Choroid plexus epithelial cell (primary cell): Measurements from ENCODE around the gene FBXL13.
"Not testable (repeated sequence)": the region's sequence is repeated elsewhere in the genome, so short reads cannot be mapped to it uniquely, and the experiment has no call there.

Source experiments
- DNase-seq: peaks from one replicate; pipeline ENCODE4 v3.0.0-alpha.2; 2010; ENCODE audit warnings: low read depth
- H3K4me3 ChIP-seq: 2 replicates; pipeline ENCODE4 v1.5.1; 2011; ENCODE audit warnings: low read depth, mild to moderate bottlenecking, control low read depth, low read length, moderate library complexity
- CTCF ChIP-seq: conservative IDR thresholded peaks from 2 replicates; pipeline ENCODE4 v1.5.1; 2011; ENCODE audit warnings: low read depth, mild to moderate bottlenecking, control low read depth, inconsistent platforms, low read length, moderate library complexity

FBXL13 gene

DNA sequence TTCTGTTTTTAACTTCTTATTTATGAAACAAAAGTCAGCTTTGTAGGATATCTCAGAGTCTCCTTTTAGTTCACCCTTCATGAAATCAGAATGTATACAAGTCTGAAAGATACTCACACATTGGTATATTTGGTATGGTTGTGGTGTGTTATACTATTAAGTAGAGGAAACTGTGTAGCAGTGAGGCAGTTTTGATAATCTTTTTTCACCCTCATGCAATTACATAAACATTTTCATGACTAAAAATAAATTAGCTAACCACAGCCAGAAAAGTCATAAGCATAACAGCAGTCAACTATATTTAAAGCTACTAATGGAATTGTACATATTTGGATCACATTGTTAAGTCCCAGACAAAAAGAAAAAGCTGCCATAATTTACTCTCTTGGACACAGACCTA lies 263.7 kb downstream of the FBXL13 start:
- no peak for TF ChIP-seq CTCF
- no peak overlapping the region for H3K4me3 ChIP-seq
- no peak for DNase-seq

GRCh38 chr7:102806613-102807012 lies 268.0 kb downstream of the FBXL13 start:
- no peak for TF ChIP-seq CTCF
- H3K4me3 ChIP-seq = no peak overlapping the region
- no peak for DNase-seq

- not testable (repeated sequence) for H3K4me3 ChIP-seq, DNase-seq
Observed at GRCh38 chr7:102795987-102796595, 278.5 kb downstream of the FBXL13 start.

GRCh38 chr7:102794567-102794966 lies 280.0 kb downstream of the FBXL13 start:
- DNase-seq, H3K4me3 ChIP-seq: not testable (repeated sequence)

- DNase-seq, H3K4me3 ChIP-seq: not testable (repeated sequence)
Observed at GRCh38 chr7:102791831-102792230, 282.8 kb downstream of the FBXL13 start.

- not testable (repeated sequence) for DNase-seq, H3K4me3 ChIP-seq
Observed at GRCh38 chr7:102791367-102791766, 283.2 kb downstream of the FBXL13 start.

DNA sequence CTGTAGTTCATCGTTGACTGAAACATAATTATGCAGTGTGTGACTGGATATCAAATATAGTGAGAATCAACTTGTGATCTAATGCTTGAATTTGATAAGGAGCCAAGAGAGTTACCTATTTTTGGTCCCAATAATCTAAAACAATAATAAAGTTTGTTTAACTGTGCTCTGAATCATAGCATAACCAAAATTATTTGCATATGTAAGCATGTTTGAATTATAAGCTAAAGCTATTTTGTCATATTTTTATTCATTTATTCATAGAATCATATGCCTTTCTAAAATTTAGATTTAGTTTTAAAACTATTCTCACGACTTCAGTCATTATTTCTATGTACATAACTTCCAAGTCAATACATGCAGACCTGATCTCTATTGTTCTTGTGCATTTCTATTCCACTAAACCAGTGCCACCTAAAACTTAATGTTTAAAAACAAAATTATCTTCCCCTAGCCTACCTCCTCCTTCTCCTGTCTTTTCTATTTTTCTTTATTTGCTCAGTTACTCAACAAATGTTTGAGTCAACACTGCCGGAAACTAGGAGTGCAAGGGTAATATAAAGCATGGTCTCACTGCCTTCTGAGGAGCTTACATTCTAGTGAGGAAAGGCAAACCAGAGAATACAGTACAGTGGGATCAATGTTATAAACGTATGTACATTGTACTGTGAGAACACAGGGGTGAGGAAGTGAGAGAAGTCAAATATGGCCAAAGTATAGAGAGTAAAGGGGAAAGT lies 284.1 kb downstream of the FBXL13 start:
- not testable (repeated sequence) for DNase-seq, H3K4me3 ChIP-seq

- not testable (repeated sequence) for DNase-seq, H3K4me3 ChIP-seq
Observed at GRCh38 chr7:102788770-102789169, 285.8 kb downstream of the FBXL13 start.

DNA sequence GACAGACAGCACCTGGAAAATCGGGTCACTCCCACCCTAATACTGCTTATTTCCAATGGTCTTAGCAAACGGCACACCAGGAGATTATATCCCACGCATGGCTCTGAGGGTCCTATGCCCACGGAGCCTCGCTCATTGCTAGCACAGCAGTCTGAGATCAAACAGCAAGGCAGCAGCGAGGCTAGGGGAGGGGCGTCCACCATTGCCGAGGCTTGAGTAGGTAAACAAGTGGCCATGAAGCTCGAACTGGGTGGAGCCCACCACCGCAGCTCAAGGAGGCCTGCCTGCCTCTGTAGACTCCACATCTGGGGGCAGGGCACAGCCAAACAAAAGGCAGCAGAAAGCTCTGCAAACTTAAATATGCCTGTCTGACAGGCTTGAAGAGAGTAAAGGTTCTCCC lies 293.7 kb downstream of the FBXL13 start:
- not testable (repeated sequence) for DNase-seq, H3K4me3 ChIP-seq

DNA sequence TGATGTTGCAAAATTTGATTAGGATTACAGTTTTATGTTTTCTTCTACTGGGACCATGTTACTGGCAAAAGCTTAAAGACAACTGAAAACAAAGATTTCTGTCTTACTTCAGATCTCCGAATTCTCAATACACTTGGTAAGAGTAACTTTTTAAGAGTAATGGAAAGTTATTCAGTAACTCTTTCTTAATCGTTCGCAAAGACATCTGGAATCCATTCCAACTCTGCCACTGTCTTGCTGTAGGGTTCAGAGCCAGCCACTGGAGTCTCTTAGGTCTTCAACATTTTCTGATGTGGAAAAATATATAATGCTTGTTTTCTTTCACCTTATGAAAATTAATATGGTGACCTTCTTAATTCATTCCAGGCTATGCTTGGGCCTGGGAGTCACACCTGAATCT lies 295.9 kb downstream of the FBXL13 start:
- H3K4me3 ChIP-seq, DNase-seq: not testable (repeated sequence)

GRCh38 chr7:102776217-102776616 lies 298.4 kb downstream of the FBXL13 start:
- H3K4me3 ChIP-seq, DNase-seq: not testable (repeated sequence)

DNA sequence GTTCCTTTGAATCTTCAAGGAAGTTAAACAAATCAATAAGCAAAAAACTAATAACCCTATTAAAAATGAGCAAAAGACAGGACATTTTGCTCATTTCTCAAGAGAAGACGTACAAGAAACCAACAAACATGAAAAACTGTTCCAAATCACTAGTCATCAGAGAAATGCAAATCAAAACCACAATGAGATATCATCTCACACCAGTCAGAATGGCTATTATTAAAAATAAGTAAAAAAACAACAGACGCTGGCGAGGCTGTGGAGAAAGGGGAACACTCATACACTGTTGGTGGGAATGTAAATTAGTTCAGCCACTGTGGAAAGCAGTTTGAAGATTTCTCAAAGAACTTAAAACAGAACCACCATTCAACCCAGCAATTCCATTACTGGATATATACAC lies 304.1 kb downstream of the FBXL13 start:
- H3K4me3 ChIP-seq, DNase-seq: not testable (repeated sequence)

GRCh38 chr7:102769657-102770192 lies 304.9 kb downstream of the FBXL13 start:
- not testable (repeated sequence) for DNase-seq, H3K4me3 ChIP-seq

GRCh38 chr7:102763295-102763905 lies 311.2 kb downstream of the FBXL13 start:
- DNase-seq, H3K4me3 ChIP-seq: not testable (repeated sequence)
